Measurements from ENCODE around the gene BTBD16. TPM values are rescaled to one million over a fixed set of nuclear protein-coding genes. Genes with fewer than 3 reads are reported as not detected.

The BTBD16 gene
- total RNA-seq, 1 donor from 2014 or later, result not detected

DNA sequence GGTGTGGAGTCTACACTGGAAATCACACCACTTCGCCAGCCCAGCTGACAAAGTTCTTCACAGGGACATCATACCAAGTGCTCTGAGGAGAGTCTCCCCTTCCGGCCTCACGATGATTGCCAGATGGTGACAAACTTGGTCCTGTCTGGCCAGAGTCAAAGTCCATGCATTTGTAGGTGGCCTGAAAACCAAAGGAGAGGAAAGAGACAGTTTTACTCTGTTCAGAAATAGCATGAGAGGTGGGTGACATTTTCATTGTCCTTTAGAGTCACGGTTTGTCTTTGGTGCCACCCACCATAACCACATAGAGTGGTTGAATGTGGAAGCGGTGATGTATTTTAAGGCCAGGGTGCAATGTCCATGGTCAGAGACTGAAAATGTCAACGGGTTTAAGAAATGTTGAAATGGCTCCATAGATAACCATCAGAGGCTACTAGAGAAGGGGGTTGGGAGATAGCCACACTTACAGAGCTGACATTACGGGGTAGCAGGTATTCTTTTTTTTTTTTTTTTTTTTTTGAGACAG is 33.0 kb downstream of the BTBD16 start:
- no peak overlapping the region for H3K27ac ChIP-seq
- H3K4me1 ChIP-seq, result peaks cover 24% of the 10 kb centered on the region
- no peaks in the 10 kb centered on the region for H3K27me3 ChIP-seq
- H3K4me3 ChIP-seq, result no peak overlapping the region
- intact Hi-C loops (cut with DNase I), result no loop called here
- H3K9me3 ChIP-seq, result no peaks in the 10 kb centered on the region
- DNase-seq (ENCODE audit: extremely low spot score in 2 of 2), result peak in 1 of 2 donors; percentile 77
- TF ChIP-seq POLR2AphosphoS5 (IDR thresholded peaks at IDR 0.05; ENCODE audit: insufficient read depth in 1 of 2, low read depth in 1 of 2) (no peak), POLR2A (IDR thresholded peaks at IDR 0.05) (no peak), CTCF (IDR thresholded peaks at IDR 0.05) (no peak)
- H3K36me3 ChIP-seq, result no peaks in the 10 kb centered on the region

- no peak overlapping the region for H3K4me3 ChIP-seq
- H3K27me3 ChIP-seq, result no peaks in the 10 kb centered on the region
- H3K27ac ChIP-seq, result peak overlapping the region; percentile 83
- TF ChIP-seq POLR2A (IDR thresholded peaks at IDR 0.05), result no peak
- no peak for TF ChIP-seq CTCF (IDR thresholded peaks at IDR 0.05)
- no peak for TF ChIP-seq POLR2AphosphoS5 (IDR thresholded peaks at IDR 0.05; ENCODE audit: insufficient read depth in 1 of 2, low read depth in 1 of 2)
- peaks cover 40% of the 10 kb centered on the region for H3K4me1 ChIP-seq
- no peaks in the 10 kb centered on the region for H3K36me3 ChIP-seq
- H3K9me3 ChIP-seq, result no peaks in the 10 kb centered on the region
- intact Hi-C loops (cut with DNase I), result no loop called here
- DNase-seq (ENCODE audit: extremely low spot score in 2 of 2), result peak in 1 of 2 donors; percentile 75
These were observed 35.2 kb downstream of the BTBD16 start for GRCh38 chr10:122306282-122306681.

DNA sequence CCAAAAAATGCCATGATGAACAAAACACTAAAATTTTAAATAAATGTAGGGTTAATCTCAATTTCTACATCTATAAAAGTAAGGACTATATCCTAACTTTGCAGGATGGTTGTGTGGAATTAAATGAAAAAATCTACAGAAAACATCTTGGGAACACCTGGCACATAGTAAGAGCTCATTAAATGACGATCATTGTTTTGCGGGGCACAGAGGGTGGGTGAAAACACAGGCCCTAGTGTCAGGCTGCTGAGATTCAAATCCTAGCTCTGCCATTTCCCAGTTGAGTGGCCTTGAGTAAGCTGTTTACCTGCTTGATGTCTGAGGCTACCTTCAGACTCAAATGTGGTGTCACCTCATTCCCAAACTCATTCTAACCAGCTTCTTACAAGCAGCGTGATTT is 35.6 kb downstream of the BTBD16 start:
- intact Hi-C loops (cut with DNase I), result no loop called here
- peak overlapping the region; percentile 83 for H3K27ac ChIP-seq
- peak in 1 of 2 donors; percentile 56 for DNase-seq (ENCODE audit: extremely low spot score in 2 of 2)
- no peak for TF ChIP-seq CTCF (IDR thresholded peaks at IDR 0.05)
- no peak for TF ChIP-seq POLR2AphosphoS5 (IDR thresholded peaks at IDR 0.05; ENCODE audit: insufficient read depth in 1 of 2, low read depth in 1 of 2)
- no peak for TF ChIP-seq POLR2A (IDR thresholded peaks at IDR 0.05)
- no peaks in the 10 kb centered on the region for H3K36me3 ChIP-seq
- no peaks in the 10 kb centered on the region for H3K9me3 ChIP-seq
- H3K4me1 ChIP-seq, result peaks cover 40% of the 10 kb centered on the region
- H3K27me3 ChIP-seq, result no peaks in the 10 kb centered on the region
- H3K4me3 ChIP-seq, result no peak overlapping the region

GRCh38 chr10:122307669-122308416 is 36.7 kb downstream of the BTBD16 start:
- Histone ChIP-seq H3K27me3 (no peaks in the 10 kb centered on the region), H3K36me3 (no peaks in the 10 kb centered on the region), H3K27ac (peak overlapping the region; percentile 83), H3K4me3 (peak overlapping the region; percentile 3 to 19), H3K4me1 (peaks cover 40% of the 10 kb centered on the region), H3K9me3 (no peaks in the 10 kb centered on the region)
- DNase-seq (ENCODE audit: extremely low spot score in 2 of 2), result peak; percentile 70 to 90
- intact Hi-C loops (cut with DNase I), result no loop called here
- TF ChIP-seq POLR2AphosphoS5 (IDR thresholded peaks at IDR 0.05; ENCODE audit: insufficient read depth in 1 of 2, low read depth in 1 of 2), result peak in 1 of 2 donors; percentile 99
- TF ChIP-seq CTCF (IDR thresholded peaks at IDR 0.05), result no peak
